ENCODE measurements around the gene ACSS3.
"Not testable (repeated sequence)": the region's sequence is repeated elsewhere in the genome, so short reads cannot be mapped to it uniquely, and the experiment has no call there.

ACSS3 gene

GRCh38 chr12:81094718-81095360 lies 17.0 kb downstream of the ACSS3 start:
- no peak for DNase-seq (ENCODE audit: low read depth)

GRCh38 chr12:81095501-81096232 lies 17.8 kb downstream of the ACSS3 start:
- DNase-seq (ENCODE audit: low read depth), result no peak

GRCh38 chr12:81105687-81106086 lies 27.8 kb downstream of the ACSS3 start:
- DNase-seq (ENCODE audit: low read depth), result no peak

GRCh38 chr12:81114226-81114625 lies 36.3 kb downstream of the ACSS3 start:
- no peak for DNase-seq (ENCODE audit: low read depth)

- not testable (repeated sequence) for DNase-seq (ENCODE audit: low read depth)
These were observed 41.2 kb downstream of the ACSS3 start for GRCh38 chr12:81119069-81119468.

GRCh38 chr12:81120961-81121360 lies 43.1 kb downstream of the ACSS3 start:
- no peak for DNase-seq (ENCODE audit: low read depth)

- DNase-seq (ENCODE audit: low read depth), result no peak
These were observed 45.7 kb downstream of the ACSS3 start for GRCh38 chr12:81123611-81124010.

- DNase-seq (ENCODE audit: low read depth), result no peak
These were observed 47.8 kb downstream of the ACSS3 start for GRCh38 chr12:81125691-81126090.

GRCh38 chr12:81128930-81129554 lies 51.2 kb downstream of the ACSS3 start:
- DNase-seq (ENCODE audit: low read depth), result no peak

GRCh38 chr12:81136519-81136918 lies 58.6 kb downstream of the ACSS3 start:
- no peak for DNase-seq (ENCODE audit: low read depth)

- DNase-seq (ENCODE audit: low read depth), result no peak
These were observed 59.9 kb downstream of the ACSS3 start for GRCh38 chr12:81137801-81138200.

GRCh38 chr12:81141217-81141616 lies 63.3 kb downstream of the ACSS3 start:
- no peak for DNase-seq (ENCODE audit: low read depth)

- no peak for DNase-seq (ENCODE audit: low read depth)
These were observed 65.2 kb downstream of the ACSS3 start for GRCh38 chr12:81143057-81143456.

- DNase-seq (ENCODE audit: low read depth), result no peak
These were observed 68.6 kb downstream of the ACSS3 start for GRCh38 chr12:81146228-81147225.

GRCh38 chr12:81147292-81147919 lies 69.5 kb downstream of the ACSS3 start:
- DNase-seq (ENCODE audit: low read depth), result no peak

- DNase-seq (ENCODE audit: low read depth), result no peak
These were observed 72.5 kb downstream of the ACSS3 start for GRCh38 chr12:81150382-81150781.

- no peak for DNase-seq (ENCODE audit: low read depth)
These were observed 82.0 kb downstream of the ACSS3 start for GRCh38 chr12:81159856-81160255.

- DNase-seq (ENCODE audit: low read depth), result no peak
These were observed 83.8 kb downstream of the ACSS3 start for GRCh38 chr12:81161680-81162079.

GRCh38 chr12:81162391-81163136 lies 84.7 kb downstream of the ACSS3 start:
- no peak for DNase-seq (ENCODE audit: low read depth)

- DNase-seq (ENCODE audit: low read depth), result no peak
These were observed 86.9 kb downstream of the ACSS3 start for GRCh38 chr12:81164827-81165226.

GRCh38 chr12:81166790-81167189 lies 88.9 kb downstream of the ACSS3 start:
- no peak for DNase-seq (ENCODE audit: low read depth)
